Tongue (tissue), 3 donors: ENCODE results near the gene CD46. TPM values are rescaled to one million over a fixed set of nuclear protein-coding genes. Genes with fewer than 3 reads are reported as not detected.

Experiments used
- DNase-seq: peaks from one replicate; pipeline ENCODE4 v3.0.0-alpha.2; 2015
- small RNA-seq: library from RNA; depleted of rRNA; stranded (forward); fragments of <200 nt; gene quantifications from one replicate; pipeline ENCODE3, GENCODE V24; 2014; ENCODE audit warnings: low replicate concordance
- total RNA-seq: library from RNA; depleted of rRNA; stranded (reverse); fragments of >200 nt; gene quantifications from one replicate; pipeline ENCODE4 v1.2.3, GENCODE V29; 2014

The CD46 gene
- total RNA-seq, 1 donor from 2014 or later = 120 TPM

DNA sequence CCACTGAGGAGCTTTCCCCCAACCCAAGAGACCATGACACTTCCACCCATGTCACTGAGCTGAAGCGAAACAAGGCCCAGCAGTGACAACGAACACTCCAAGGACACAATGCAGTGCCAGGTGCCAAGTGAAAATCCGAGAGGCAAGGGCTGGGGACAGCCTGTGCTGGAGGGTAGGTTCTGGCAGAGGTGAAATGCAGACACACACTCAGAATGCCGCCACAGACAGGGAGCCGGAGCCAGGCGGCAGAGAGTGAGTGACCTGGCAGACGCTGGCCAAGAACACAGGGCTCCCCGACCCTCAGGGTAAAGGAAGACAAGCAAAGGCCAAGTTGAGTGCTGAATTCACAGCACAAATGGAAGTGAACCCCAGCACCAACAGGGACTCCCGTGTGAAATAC, 78.9 kb downstream of the CD46 start:
- DNase-seq = no peak

DNA sequence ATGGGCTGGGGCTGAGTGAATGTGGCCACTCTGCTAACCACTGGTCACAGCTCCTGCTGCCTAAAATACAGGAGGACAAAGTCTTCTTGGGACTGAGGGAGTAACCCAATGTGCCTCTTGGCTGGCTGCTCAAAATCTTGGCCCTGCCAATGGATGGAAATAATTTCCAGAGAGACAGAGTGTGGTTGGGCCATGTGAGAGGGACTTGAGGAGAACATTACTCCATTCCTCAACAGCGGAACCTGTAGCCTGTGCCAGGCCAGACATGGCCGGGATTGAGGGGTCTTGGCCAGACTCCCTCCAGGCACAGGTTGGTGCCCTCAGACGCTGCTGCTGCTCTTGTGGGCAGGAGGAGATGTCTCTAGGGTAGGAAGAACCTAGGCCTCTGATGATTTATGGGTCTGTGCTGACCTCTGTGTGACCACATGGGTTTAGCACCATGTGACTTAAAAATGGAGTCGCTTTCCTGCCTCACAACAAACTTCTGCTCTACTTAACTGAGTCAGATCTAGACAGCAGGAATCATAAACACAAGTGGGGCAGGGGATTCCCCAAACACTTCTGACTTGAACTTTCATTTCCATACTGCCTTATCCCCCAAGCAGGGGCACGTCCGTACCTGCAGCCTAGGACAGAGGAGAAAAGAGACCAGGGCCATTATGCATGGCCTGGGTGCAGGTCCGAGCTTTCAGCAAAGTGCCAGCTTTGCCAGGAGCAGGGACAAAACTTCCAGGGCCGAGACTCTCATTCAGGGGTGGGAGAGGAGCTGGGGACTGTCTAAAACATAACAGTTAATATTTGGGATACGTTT, 79.9 kb downstream of the CD46 start:
- no peak for DNase-seq

DNA sequence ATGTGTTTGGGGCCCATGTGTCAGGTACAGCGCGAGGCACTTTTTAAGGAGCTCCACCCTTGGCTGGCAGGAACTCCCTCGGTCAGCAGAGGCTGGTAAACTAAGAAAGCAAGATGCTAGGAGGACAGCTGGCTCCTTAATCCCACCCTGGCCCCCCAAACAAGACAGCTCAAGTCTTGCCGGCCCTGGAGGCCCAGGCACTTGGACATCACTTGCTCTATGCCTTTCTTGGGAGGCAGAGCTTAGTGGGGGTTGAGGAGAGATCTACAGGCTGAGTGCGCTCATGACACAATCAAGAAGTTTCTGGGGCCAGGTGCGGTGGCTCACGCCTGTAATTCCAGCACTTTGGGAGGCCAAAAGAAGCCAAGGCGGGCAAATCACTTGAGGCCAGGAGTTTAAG, 80.9 kb downstream of the CD46 start:
- DNase-seq = no peak

DNA sequence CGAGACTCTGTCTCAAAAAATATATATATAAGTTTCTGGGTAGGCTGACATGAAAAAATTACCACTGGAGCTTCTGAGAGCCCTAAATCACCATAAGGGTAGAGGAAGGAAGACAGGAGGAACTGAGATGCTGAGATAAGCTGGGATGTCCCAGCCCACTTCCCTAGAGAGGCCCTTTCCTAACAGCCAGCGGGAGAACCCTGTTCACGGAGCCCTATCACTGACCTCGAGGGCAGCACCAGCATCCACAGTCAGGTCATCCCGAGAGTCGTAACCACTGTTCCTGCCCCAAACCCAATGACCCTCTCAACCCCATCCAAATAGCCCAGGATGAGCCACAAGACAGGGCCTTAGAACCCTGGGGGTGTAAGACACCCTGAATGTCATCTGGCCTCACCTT, 81.5 kb downstream of the CD46 start:
- no peak for DNase-seq

DNA sequence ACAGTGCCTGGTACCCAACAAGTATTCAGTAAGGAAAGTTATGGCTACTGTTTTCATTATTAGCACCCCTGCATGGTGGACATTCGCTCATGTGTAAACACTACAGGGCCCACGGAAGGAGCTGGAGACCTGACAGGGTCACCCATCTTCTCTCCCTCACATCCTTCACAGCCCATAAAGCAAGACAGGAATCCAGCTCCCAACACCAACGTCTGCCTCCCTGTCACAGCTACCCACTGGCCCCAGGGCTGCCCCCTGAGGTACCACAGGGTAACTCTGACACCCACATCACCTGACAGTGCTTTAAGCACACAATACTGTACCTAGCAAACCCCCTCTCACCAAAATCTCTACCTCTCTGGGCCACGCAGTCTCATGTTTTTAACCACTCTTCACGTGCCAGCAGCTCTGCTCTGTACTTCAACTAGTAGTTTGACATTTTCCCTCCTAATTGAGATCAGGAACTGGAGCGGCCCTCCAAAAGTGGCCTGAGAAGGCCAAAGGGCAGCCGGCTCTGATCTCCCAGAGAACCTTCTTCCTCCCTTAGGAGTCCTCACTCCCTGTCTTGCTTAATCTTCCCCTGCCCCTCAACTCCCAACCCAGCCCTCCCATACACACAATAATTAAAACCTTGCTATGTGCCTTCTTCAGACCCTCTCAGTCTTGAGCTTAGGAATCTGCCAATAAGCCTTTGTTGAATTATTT, 82.3 kb downstream of the CD46 start:
- DNase-seq = no peak

DNA sequence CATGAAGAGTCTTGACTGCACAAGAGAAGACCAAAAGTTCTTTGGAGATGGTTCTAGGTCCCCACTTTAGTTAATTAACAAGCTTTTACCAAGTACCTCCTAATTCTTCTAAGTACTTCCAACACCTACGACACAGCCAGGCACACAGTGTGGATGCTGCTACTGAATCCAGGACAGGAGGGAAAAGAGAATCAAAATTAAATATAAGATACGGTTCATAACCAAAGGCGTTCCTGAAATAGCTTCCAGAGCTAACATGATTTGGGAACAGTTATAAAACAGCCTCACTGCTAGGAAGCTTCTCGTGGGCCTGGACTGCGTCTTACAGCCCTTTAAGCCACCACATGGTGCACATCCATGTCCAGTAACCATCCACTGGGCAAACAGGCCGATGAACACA, 84.1 kb downstream of the CD46 start:
- no peak for DNase-seq

DNA sequence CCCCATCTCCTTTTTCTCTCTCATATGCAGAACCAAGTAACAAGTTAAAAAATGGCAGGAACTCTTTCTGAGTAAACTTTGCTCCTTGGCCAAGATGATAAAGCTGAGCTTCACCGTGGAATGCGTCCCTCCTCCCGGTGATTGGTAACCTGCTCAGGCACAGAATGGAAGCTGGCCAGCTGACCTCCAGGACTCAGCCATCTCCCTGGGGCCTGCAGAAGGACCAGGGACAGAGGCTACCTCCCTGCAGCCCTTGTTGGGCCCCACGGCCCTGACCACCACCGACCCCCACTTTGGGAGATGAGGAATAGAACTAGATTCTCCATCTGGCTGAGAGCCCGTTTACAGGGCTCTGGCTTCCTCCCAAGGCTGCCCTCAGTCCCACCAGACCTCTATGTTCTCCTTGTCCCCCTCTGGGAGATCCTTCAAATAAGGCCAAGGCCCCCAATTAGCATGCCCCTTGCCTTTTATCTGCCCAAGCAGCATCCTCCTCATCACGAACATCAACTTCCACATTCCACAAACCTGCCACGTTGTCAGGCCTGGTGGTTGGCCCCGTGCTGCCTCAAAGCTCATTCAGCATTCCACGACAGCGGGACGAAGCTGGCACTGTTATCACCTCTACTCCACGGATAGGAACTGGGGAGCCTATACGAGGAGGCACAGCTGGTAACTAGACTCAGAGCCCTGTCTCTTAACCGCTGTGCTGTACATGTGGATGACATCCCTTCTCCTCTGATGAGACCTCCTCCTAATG, 84.9 kb downstream of the CD46 start:
- DNase-seq = no peak

DNA sequence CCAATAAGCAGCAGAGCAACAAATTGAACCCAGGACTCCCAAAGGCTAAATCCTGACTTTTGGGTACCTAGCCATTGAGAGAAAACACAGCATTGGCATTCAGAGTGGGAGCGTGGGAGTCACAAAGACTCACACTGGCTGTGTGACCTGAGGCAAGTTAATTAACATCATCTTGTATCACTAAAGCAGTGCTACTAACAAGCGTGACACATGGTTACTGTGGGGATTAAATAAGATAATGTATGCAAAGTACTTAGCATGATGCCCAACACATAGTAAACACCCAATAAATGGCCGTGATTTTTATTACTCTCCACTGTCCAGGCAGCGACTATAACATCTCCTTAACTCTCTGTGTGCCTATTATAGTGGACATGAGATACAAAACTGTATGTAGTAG, 85.8 kb downstream of the CD46 start:
- no peak for DNase-seq

DNA sequence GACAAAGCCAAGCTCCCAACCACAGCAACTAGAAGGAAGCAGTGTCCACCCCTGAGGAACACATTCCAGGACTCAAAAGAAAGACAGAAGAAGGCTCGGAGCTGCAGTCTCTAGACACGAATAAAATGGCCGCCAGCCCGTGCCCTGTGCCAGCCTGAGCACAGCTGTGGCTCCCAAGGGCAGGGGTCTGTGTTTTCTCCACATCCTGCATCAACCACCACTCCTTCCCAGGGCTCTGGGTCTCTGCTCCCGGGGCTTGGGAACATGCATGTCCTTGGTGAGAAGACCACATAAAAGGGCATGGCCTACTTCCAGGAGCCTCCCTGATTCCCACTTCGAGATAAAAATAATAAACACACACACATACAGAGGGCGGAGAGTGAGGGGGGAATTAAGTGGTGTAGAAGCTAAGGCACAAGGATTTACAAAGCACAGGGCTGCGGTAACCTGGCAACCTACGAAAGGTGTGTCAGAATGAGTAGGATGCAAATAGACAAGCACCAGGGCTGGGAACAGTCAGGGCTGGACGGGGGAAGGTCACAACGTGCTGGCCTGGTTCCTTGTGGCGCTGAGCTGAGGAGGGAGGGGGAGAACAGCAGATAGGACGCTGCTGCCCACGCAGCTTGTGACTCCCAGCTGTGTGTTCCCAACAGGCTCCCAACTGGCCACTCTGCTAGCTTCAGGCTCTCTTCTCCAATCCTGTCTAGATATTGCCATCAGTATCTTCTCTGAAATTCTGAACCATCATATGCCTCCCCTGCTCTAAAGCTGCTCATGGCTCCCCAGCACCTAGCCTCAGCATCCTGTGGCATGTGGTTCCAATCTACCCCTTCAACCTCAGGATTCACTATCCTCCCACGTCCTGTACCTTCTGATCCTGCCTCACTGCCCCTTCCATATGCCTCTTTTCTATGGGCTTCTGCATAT, 86.6 kb downstream of the CD46 start:
- peak; percentile 46 for DNase-seq

DNA sequence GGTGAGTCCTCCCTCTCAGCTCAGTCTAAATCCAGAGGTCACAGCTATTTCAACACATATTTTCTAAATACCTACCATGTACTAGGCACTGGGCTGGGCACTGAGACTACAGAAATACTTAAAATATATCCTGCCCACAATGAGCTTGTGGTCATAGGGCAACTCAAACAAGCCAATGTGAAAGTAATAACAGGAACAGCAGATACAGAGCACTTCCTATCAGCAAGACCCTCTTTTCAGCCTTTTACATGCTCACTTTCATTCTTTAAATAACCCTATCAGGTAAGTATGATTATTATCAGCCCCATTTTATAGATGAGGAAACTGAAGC, 87.2 kb downstream of the CD46 start:
- no peak for DNase-seq

DNA sequence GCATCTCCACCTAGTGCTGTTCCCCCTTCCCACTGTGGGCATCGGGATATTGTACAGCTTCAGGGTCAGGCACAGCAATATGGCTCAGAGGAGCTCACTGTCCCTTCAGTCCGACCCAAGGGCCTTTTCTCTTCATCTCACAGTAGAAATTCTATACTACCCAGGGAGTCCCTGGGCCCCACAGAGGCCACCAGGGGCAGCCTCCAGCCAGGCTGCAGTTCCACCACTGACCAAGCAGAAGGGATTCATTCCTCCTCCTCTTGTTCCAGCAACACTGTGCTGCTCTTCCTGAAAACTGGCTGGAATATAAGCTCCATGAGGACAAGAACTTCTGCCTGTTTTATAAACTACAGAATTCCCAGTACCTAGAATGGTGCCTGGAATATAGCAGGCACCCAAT, 88.5 kb downstream of the CD46 start:
- DNase-seq = no peak

DNA sequence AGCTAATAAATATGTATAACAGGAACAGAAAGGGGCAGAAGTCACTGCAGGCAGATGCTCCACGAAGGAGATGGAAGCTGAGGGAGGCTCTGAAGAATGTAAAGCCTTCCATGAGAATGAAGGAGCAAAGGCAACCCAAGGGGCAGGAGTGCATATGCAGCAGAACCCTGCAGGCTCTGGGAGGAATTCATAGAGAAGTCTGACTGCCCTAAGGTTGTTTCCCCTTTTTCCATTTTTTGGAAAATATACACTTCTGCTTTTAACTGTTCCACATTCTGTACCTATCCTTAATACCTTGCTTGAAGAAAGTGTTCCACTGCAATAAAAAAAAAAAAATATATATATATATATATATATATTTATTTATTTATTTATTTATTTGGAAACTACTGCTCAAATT, 89.4 kb downstream of the CD46 start:
- no peak for DNase-seq

DNA sequence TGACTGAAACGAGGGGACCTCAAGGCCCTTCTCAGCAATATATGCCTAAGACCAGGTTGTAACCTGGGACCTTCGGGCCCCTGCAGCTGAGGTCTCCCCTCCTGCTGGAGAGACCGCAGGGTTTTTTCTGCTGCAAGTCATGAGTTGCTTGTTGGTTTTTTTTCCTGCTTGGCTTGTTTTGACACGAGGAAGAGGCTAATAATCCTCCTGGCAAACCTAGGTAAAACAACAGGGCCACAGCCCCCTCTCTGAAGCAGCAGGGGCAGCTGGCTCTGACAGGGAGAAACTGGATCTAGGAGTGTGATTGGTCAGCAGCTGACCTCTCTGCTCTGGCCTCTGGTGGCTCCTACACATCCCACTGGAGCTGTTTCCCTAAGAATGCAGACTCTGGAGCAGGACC, 90.0 kb downstream of the CD46 start:
- no peak for DNase-seq

DNA sequence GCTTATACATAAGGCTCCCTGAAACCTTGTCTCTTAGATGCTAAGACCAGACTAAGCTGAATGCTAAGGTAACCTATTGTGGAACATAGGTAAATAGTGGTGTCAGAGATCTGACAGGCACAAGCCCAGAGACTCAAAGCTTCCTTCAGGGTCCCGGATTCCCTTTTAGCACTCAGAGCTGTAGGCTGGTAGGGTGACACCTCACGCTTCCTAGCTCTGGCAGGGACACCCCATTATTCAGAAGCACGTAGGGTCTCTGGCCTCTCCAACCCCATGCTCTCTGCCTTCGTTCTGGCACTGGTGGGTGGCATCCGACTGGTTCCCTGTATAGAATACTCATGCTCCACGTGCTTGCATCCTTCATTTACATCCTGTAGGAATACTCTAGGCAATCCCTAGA, 90.7 kb downstream of the CD46 start:
- DNase-seq = no peak

DNA sequence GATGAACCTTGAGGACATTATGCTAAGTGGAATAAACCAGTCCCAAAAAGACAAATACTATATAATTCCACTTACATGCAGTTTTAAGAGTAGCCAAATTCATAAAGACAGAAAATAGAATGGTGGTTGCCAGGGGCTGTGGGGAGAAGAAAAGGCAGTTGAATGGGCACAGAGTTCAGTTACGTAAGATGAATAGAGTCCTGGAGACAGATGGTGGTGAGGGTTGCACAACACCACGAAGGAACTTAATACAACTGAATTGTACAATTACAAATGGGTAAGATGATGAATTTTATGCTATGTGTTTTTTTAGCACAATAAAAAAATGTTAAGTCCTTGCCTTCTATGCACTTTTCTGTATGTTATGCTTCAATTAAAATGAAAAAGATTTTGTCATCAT, 92.5 kb downstream of the CD46 start:
- no peak for DNase-seq

Small RNA genes lying within 50 kb of the gene (small RNA-seq; reads per million reads assigned to genes)
- not detected for gene RNA5SP534

Other genes starting within 250 kb of the CD46 start
- gene CR1L, start 106.9 kb upstream of the CD46 start, total RNA-seq = not detected
- gene CD34, start 159.1 kb downstream of the CD46 start, total RNA-seq = 57.5 TPM